OCI-LY1 (cell line): ENCODE measurements around the gene HAPSTR1.
A peak's percentile ranks its signal among the peaks of the same experiment; 100 is the strongest.

ENCODE experiments used
- H2AFZ ChIP-seq: fragments of 200-600 bp; sonication (generic), shearing (Covaris generic); 2 replicates; pipeline ENCODE4 v1.6.0; 2014; ENCODE audit warnings: antibody characterized with exemption, mild to moderate bottlenecking, low read length
- H3F3A ChIP-seq: fragments of 200-600 bp; sonication (generic), shearing (Covaris generic); 2 replicates; pipeline ENCODE4 v1.6.0; 2014; ENCODE audit warnings: mild to moderate bottlenecking, antibody characterized with exemption, low read length, moderate library complexity; ENCODE audit not compliant: insufficient read depth
- H3K27ac ChIP-seq: fragments of 200-600 bp; sonication (generic); 2 replicates; pipeline ENCODE4 v1.5.1; 2014; ENCODE audit warnings: low read length, mixed run types, mild to moderate bottlenecking, low read depth; ENCODE audit not compliant: poor library complexity, severe bottlenecking
- H3K27me3 ChIP-seq: fragments of 200-600 bp; sonication (generic); 2 replicates; pipeline ENCODE4 v1.6.0; 2014; ENCODE audit warnings: antibody characterized with exemption, mild to moderate bottlenecking, low read length, moderate library complexity; ENCODE audit not compliant: insufficient read depth
- H3K36me3 ChIP-seq: fragments of 200-600 bp; sonication (generic); 2 replicates; pipeline ENCODE4 v1.6.1; 2014; ENCODE audit warnings: mild to moderate bottlenecking, antibody characterized with exemption, low read length, moderate library complexity, mixed read lengths; ENCODE audit not compliant: insufficient read depth
- H3K4me1 ChIP-seq: fragments of 200-600 bp; sonication (generic); 2 replicates; pipeline ENCODE4 v1.5.1; 2014; ENCODE audit warnings: mild to moderate bottlenecking, low read length, moderate library complexity; ENCODE audit not compliant: insufficient read depth, severe bottlenecking
- H3K4me2 ChIP-seq: fragments of 200-600 bp; sonication (generic), shearing (Covaris generic); 2 replicates; pipeline ENCODE4 v1.6.1; 2014; ENCODE audit warnings: low read length
- H3K4me3 ChIP-seq: fragments of 200-600 bp; sonication (generic); 2 replicates; pipeline ENCODE4 v1.5.1; 2014; ENCODE audit warnings: low read length, low read depth, mild to moderate bottlenecking, mixed read lengths; ENCODE audit not compliant: poor library complexity, severe bottlenecking
- H3K79me2 ChIP-seq: fragments of 200-600 bp; shearing (Covaris generic); 2 replicates; pipeline ENCODE4 v1.6.1; 2016; ENCODE audit warnings: mixed run types, low read length, mixed read lengths; ENCODE audit not compliant: insufficient read depth
- H3K9ac ChIP-seq: fragments of 200-600 bp; sonication (generic), shearing (Covaris generic); 2 replicates; pipeline ENCODE4 v1.6.1; 2014; ENCODE audit warnings: mild to moderate bottlenecking, low read length, mixed read lengths
- H3K9me2 ChIP-seq: fragments of 200-600 bp; sonication (generic), shearing (Covaris generic); 2 replicates; pipeline ENCODE4 v1.6.1; 2014; ENCODE audit warnings: low read depth, mild to moderate bottlenecking, low read length, mixed read lengths
- H3K9me3 ChIP-seq: fragments of 200-600 bp; shearing (Covaris generic); 2 replicates; pipeline ENCODE4 v1.6.1; 2014; ENCODE audit warnings: low read length, mixed read lengths
- H4K20me1 ChIP-seq: fragments of 200-600 bp; sonication (generic), shearing (Covaris generic); 2 replicates; pipeline ENCODE4 v1.6.0; 2016; ENCODE audit warnings: mild to moderate bottlenecking, low read length; ENCODE audit not compliant: insufficient read depth
- CTCF ChIP-seq: fragments of 200-600 bp; sonication (generic), shearing (Covaris generic); IDR thresholded peaks from 2 replicates; pipeline ENCODE4 v1.5.1; 2017; ENCODE audit warnings: mild to moderate bottlenecking, antibody characterized with exemption, low read length, moderate library complexity, mixed read lengths
- EZH2 ChIP-seq: fragments of 200-600 bp; sonication (generic), shearing (Covaris generic); IDR thresholded peaks from 2 replicates; pipeline ENCODE4 v1.8.0; 2017; ENCODE audit warnings: borderline replicate concordance, mixed run types, mild to moderate bottlenecking, antibody characterized with exemption, low read length, moderate library complexity, mixed read lengths

HAPSTR1 gene

GRCh38 chr16:9124444-9124843 is 33.0 kb downstream of the HAPSTR1 start:
- TF ChIP-seq CTCF (no peak), EZH2 (no peak)
- no peaks in the 10 kb centered on the region for H3K79me2 ChIP-seq
- peaks cover 12% of the 10 kb centered on the region for H3K4me1 ChIP-seq
- no peak overlapping the region for H3K9ac ChIP-seq
- H3K36me3 ChIP-seq, result peaks cover 24% of the 10 kb centered on the region
- H3K4me2 ChIP-seq, result no peak overlapping the region
- H3K9me3 ChIP-seq, result no peaks in the 10 kb centered on the region
- H4K20me1 ChIP-seq, result no peaks in the 10 kb centered on the region
- no peak overlapping the region for H3K27ac ChIP-seq
- H3F3A ChIP-seq, result no peaks in the 10 kb centered on the region
- H3K9me2 ChIP-seq, result no peaks in the 10 kb centered on the region
- no peak overlapping the region for H3K4me3 ChIP-seq
- no peak overlapping the region for H2AFZ ChIP-seq
- no peaks in the 10 kb centered on the region for H3K27me3 ChIP-seq

DNA sequence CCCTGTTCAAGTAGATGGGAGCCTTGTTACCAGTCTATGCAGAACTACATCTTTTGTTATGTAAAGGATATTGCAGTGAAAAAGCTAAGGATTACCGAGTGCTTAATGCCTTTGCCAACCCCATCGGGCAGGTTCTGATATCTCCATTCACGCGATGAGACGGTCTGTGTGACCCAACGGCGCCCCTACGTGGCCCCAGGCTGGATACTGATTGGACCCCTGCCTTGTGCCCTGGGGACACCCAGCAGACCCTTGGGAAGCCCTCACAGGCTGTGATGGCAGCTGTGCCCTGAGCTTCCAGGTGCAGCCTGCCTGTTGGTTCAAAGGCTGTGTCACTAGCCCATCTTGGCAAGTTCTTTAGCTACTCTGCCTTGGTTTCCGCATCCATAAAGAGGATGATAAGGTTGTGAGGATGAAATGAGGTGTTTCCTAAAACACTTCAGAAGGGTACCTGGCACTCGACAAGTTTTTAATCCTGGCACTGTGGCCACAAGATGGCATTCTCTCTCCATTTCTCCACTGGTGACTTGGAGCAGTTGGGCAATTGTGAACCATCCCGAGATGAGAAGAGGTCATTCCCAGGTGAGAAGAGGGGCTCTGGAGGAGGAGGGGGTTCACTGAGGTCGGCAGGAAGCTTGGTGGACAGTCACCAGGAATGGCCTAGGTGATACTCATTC is 33.6 kb downstream of the HAPSTR1 start:
- Histone ChIP-seq H3K4me2 (no peak overlapping the region), H3F3A (no peaks in the 10 kb centered on the region), H2AFZ (no peak overlapping the region), H3K9ac (no peak overlapping the region), H3K4me3 (no peak overlapping the region), H3K9me3 (no peaks in the 10 kb centered on the region), H3K4me1 (peaks cover 12% of the 10 kb centered on the region), H3K9me2 (no peaks in the 10 kb centered on the region), H3K27me3 (no peaks in the 10 kb centered on the region), H3K27ac (no peak overlapping the region), H4K20me1 (no peaks in the 10 kb centered on the region), H3K36me3 (peaks cover 19% of the 10 kb centered on the region), H3K79me2 (no peaks in the 10 kb centered on the region)
- no peak for TF ChIP-seq EZH2
- TF ChIP-seq CTCF, result peak; percentile 34; the same call in 1 of the 2 replicates

DNA sequence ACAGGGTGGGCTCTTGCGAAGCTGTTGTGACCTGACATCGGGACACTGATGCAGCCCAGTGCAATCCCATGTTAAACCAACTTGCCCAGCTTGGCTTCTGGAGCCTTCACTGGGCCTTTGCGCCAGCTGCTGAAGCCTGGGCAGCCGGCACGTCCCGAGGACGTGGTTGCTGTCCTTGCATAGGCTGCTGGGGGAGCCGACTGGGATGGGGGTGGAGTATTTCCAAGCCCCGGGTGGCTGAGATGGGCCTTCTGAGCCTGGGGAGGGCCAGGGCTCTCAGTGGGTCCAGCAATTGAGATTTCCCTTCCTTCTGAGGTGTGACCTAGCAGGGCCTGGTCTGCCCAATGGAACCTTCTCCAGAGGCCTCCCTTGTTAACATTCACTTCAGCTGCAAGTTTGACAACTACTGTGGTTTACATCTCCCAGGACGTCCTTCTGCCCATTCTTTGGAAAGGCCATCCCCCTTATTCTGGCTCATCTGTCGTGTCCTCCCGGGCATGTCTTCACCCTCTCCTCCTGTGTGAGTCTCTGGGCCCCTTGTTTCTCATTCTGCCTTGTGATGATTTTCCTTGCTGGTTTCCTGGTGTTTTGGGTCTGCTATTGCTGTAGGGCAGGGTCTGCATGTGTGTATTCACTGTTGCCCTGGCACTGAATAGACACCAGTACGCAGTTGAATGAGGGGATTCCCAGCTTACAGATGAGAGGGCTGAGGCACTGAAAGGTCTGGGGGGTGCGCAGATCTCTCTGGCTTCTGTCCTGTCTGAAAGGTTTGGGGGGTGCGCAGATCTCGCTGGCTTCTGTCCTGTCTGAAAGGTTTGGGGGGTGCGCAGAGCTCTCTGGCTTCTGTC is 34.4 kb downstream of the HAPSTR1 start:
- H3K79me2 ChIP-seq, result no peaks in the 10 kb centered on the region
- H3K4me3 ChIP-seq, result no peak overlapping the region
- no peaks in the 10 kb centered on the region for H3K27me3 ChIP-seq
- H3K9me2 ChIP-seq, result no peaks in the 10 kb centered on the region
- no peak overlapping the region for H3K4me2 ChIP-seq
- no peaks in the 10 kb centered on the region for H3F3A ChIP-seq
- H3K27ac ChIP-seq, result no peak overlapping the region
- TF ChIP-seq CTCF, result no peak
- no peak for TF ChIP-seq EZH2
- H4K20me1 ChIP-seq, result no peaks in the 10 kb centered on the region
- no peak overlapping the region for H3K9ac ChIP-seq
- no peaks in the 10 kb centered on the region for H3K9me3 ChIP-seq
- H2AFZ ChIP-seq, result no peak overlapping the region
- peaks cover 17% of the 10 kb centered on the region for H3K36me3 ChIP-seq
- H3K4me1 ChIP-seq, result peaks cover 12% of the 10 kb centered on the region
